DMS53 treated with DMSO at 0.1 percent for 48 hours (cell line): ENCODE data around the gene SGCA.

Experiments
- DNase-seq: peaks from one replicate; lab custom pipeline; 2025; ENCODE audit not compliant: unreplicated experiment; lab: John Stamatoyannopoulos, UW

Gene SGCA

GRCh38 chr17:50221266-50221863, 55.6 kb downstream of the SGCA start:
- DNase-seq = no peak

GRCh38 chr17:50221864-50222545, 56.2 kb downstream of the SGCA start:
- DNase-seq = no peak

GRCh38 chr17:50222922-50223321, 57.1 kb downstream of the SGCA start:
- no peak for DNase-seq
